GM19467 (cell line): ENCODE results near the gene MT1F.
"Not testable (repeated sequence)": the region's sequence is repeated elsewhere in the genome, so short reads cannot be mapped to it uniquely, and the experiment has no call there.

Experiments used
- ATAC-seq: cut with Tn5 transposase; IDR thresholded peaks from one replicate; pipeline ENCODE4 v1.9.1; 2021; ENCODE audit warnings: mild to moderate bottlenecking, moderate library complexity; ENCODE audit not compliant: unreplicated experiment

Gene MT1F

DNA sequence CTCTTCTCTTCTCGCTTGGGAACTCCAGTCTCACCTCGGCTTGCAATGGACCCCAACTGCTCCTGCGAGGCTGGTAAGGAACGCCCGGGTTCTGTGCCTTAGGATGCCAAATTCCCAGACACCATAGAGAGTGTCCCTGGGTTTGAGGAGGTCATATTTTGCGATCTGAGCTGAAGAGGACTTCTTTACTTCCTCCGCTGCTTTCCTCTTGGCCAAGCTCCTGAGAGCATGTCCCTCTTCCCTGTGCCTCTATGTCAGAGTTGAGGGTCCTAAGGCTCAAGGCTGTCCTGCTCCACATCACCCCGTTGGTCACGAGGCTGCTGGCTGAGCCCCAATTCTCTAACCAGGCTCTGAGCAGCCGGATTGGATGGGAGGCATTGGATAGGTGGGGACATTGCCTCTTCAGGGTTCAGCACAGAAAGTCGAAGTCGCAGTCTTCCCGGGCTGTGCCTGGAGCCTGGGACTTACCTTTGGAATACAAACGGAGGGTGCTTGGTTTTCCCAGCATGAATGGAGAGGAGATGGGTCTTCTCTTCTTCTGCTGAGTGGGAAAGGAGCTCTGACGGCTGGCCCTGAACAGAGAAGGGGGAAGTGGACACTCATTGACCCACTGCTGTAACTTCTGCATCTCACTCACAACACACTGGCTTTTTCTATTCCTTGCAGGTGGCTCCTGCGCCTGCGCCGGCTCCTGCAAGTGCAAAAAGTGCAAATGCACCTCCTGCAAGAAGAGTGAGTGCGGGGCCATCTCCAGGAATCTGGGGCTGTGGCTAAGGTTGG lies 12.3 kb downstream of the MT1F start:
- no peak for ATAC-seq

DNA sequence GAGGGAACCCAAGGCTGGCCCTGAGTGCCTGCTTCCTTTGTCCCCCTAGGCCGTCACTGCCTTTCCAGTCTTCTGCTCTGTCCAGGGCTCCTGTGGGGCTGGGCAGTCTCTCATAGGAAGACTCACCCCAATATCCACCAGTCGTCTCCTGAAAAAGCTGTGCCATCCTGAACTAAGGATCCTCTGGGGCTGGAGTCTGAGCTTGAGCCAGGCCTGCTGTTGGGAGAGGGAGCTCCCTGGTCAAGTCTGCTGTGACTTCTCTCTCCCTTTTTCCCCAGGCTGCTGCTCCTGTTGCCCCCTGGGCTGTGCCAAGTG lies 12.8 kb downstream of the MT1F start:
- no peak for ATAC-seq

- ATAC-seq, result not testable (repeated sequence)
Measured at GRCh38 chr16:56671691-56672090, 13.9 kb downstream of the MT1F start.

GRCh38 chr16:56672171-56672570 lies 14.4 kb downstream of the MT1F start:
- ATAC-seq, result not testable (repeated sequence)

DNA sequence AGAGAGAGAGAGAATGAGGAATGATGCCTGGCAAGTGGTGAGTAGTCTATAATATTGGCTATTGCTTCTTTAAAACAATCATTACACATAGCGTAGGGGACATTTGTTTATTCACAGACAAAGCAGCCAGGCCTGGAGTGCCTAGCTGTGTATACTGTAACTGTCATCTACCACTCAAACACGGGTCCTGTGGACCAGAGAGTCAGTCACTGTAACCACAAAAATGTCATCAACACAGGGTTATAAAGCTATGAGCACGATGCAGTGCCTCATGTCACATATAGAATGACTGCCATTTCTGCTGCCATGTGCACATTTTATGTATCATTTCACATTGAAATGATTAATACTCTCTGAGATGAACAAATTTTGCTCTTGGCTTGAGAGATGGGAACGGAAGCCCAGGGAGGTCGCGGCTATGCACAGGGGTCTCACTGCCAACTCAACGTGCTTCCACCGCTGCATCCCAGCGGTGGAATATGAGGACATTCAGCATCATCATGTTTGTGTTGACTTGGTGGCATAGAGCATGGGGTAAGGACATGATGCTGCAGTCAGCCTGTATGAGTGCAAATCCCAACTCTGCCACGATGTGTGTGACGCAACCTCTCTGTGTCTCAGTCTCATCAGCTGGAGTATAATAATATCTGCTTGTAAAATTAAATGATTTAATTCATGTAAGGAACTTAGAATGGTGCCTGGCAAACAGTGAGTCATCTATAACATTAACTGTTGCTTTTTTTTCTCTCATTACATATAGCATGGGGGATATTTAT lies 15.2 kb downstream of the MT1F start:
- no peak for ATAC-seq

DNA sequence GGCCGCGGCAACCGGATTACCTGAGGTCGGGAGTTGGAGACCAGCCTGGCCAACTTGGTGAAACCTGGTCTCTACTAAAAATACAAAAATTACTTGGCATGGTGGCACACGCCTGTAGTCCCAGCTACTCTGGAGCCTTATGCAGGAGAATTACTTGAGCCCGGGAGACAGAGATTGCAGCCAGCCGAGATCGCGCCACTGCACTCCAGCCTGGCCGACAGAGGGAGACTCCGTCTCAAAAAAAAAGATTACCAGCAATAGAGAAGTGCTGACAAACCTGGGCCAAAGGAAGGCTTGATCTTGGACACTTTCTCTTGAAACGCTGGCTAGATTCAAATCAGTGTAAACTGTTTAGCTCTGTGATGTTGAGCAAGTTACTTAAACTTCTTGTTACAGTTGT lies 16.2 kb downstream of the MT1F start:
- no peak for ATAC-seq

- ATAC-seq, result not testable (repeated sequence)
Measured at GRCh38 chr16:56674570-56674969, 16.8 kb downstream of the MT1F start.

- no peak for ATAC-seq
Measured at GRCh38 chr16:56675685-56676210, 18.0 kb downstream of the MT1F start.

DNA sequence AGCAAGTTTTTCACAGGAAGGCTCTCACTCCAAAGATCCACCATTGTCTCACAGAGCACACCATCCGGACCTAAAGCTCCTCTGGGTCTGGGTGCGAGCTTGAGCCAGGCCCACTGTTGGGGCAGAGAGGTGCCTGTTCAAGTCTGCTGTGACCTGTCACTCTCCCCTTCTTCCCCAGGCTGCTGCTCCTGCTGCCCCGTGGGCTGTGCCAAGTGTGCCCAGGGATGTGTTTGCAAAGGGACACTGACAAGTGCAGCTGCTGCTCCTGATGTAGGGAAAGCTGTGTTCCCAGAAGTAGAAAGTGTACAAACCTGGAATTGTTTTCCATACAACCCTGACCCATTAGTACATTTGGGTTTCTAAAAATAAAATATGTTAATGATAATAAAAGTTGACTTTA lies 19.7 kb downstream of the MT1F start:
- ATAC-seq, result no peak

DNA sequence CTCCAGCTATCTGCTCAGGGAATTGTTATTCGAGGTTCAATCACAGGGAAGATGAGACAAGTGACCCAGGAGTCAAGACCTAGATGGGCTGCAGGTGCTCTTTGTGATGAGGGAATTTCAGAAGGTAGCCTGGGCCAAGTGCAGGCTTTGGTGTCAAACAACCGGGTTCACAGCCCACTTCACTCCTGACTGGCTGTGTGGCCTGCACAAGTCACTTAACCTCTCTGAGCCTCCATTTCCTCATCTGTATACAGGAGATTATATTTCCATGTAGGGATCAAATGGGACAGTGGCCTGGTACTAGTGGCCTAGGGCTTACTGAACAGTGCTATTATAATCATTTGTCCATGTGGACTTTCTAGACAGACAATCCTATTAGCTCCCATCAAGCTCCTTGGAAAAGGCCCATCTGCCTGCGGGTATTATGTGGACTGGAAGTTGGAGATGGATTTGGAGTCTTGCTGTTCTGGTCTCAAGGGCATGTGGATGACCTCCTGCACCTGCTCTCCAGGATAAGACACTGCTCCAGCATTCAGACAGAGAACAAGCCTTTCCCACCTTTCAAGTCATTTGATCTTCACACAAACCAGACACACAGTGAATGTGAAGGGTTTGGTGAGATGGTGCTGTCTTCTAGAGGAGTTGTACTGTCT lies 21.4 kb downstream of the MT1F start:
- no peak for ATAC-seq

GRCh38 chr16:56679818-56680217 lies 22.1 kb downstream of the MT1F start:
- ATAC-seq, result no peak

GRCh38 chr16:56681939-56682702 lies 24.4 kb downstream of the MT1F start, which contains the start of gene MT1X:
TSS of gene MT1X (plus strand) at chr16:56682470. CDS start at chr16:56682541, 71 bp downstream.
- ATAC-seq, result peak; percentile 93

DNA sequence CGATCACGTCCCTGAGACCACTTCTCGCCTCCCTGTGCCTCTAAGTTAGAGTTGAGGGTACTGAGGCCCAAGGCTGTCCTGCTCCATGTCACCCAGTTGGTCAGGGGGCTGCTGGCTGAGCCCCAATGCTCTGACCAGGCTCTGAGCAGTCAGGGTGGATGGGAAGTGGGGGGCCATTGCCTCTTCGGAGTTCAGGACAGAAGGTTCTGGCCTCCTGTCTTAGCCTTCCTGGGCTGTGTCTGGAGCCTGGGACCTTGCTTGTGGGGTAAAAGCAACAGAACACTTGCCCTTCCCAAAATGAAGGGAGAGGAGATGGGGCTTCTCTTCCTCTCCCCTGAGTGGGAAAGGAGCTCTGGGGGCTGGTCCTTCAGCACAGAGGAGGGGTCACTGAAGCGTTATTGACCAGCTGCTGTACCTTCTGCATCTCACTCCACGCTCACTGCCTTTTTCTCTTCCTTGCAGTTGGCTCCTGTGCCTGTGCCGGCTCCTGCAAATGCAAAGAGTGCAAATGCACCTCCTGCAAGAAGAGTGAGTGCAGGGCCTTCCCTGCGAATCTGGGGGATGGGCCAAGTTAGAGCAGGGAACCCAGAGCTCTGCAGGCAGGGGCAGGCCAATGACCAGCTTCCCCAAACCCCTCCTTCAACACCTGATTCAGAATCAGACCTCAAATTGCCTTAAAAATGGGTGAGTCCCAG lies 25.1 kb downstream of the MT1F start:
- ATAC-seq, result peak; percentile 3

DNA sequence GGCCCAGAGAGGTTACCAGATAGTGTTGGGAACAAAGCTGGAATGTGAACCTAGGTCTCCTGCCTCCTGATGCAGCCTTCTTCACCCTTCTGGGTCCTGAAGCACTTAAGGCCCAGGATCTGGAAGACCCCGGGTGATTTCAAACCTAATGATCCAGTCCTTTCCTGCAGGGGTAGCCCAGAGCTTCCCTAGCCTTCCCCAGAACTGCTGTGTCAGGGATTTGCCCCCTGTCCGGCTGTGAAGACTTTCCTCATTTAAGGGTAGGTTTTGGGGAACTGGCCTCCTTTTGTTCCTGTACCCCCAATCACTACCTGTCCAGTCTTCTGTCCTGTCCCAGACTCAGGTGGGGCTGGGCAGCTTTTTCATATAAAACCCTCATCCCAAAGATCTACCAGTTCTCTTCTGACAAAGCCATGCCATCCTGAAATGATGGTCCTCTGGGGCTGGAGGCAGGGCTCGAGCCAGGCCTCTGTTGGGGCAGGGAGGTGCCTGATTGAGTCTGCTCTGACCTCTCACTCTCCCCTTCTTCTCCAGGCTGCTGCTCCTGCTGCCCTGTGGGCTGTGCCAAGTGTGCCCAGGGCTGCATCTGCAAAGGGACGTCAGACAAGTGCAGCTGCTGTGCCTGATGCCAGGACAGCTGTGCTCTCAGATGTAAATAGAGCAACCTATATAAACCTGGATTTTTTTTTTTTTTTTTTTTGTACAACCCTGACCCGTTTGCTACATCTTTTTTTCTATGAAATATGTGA lies 25.8 kb downstream of the MT1F start:
- ATAC-seq, result no peak

- ATAC-seq, result no peak
Measured at GRCh38 chr16:56684256-56684925, 26.6 kb downstream of the MT1F start.

GRCh38 chr16:56684926-56685590 lies 27.3 kb downstream of the MT1F start:
- no peak for ATAC-seq

- no peak for ATAC-seq
Measured at GRCh38 chr16:56686758-56687157, 29.0 kb downstream of the MT1F start.

DNA sequence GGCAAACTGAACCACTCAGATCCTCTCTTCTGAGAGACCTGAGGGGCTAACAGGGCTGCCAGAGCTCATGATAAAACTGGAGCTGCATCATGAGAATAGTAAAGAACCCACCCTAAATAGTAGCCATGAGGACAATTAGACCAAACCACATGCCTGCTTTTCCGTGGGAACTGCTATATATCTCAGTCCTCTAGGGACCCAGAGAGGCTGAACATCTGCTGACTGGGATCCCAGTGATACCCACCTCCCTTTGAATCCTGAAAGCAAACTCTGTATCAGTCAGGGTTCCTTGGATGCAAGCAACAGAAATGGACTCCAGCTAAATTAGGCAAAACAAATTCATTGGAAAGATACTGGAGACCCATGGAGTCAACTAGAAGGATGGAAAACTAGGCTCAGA lies 31.0 kb downstream of the MT1F start:
- ATAC-seq, result no peak
